K562 (cell line): Measurements from ENCODE around the gene NUP35. TPM values are rescaled to one million over a fixed set of nuclear protein-coding genes. Genes with fewer than 3 reads are reported as not detected.

ENCODE experiments used
- BCL6 ChIP-seq: fragments of 250-450 bp; sonication (Bioruptor Pico); IDR thresholded peaks from 2 replicates; pipeline ENCODE4 v1.4.0; 2020
- E2F6 ChIP-seq, 2 experiments: IDR thresholded peaks; 2 replicates each; pipeline ENCODE4 v1.6.1; 2011; ENCODE audit warnings: borderline replicate concordance in 1 of 2, control low read depth in 1 of 2, low read depth in 1 of 2, low read length in 1 of 2, mild to moderate bottlenecking in 1 of 2, mixed read lengths in 1 of 2, moderate library complexity in 1 of 2; ENCODE audit not compliant: insufficient read depth in 1 of 2, insufficient read length in 1 of 2, poor library complexity in 1 of 2, severe bottlenecking in 1 of 2; ENCODE audit errors: extremely low read depth in 1 of 2
- GTF2B ChIP-seq: IDR thresholded peaks from 2 replicates; pipeline ENCODE4 v1.6.1; 2011; ENCODE audit not compliant: insufficient read length; ENCODE audit errors: extremely low read depth
- HDAC6 ChIP-seq: IDR thresholded peaks from 2 replicates; pipeline ENCODE4 v1.6.1; 2012; ENCODE audit warnings: low read depth, mild to moderate bottlenecking, control low read depth, inconsistent platforms, low read length, moderate library complexity
- ILF3 ChIP-seq: fragments of 450-650 bp; IDR thresholded peaks from 2 replicates; pipeline ENCODE4 v1.6.1; 2018; ENCODE audit warnings: antibody characterized with exemption, mild to moderate bottlenecking, moderate library complexity, borderline replicate concordance
- KLF13 ChIP-seq: fragments of 450-650 bp; IDR thresholded peaks from 2 replicates; pipeline ENCODE4 v1.6.1; 2016; ENCODE audit warnings: missing genetic modification characterization, low read depth, mild to moderate bottlenecking, missing compliant biosample characterization, moderate library complexity, borderline replicate concordance
- MAX ChIP-seq: sonication (generic); formaldehyde crosslinking; IDR thresholded peaks from 2 replicates; pipeline ENCODE4 v1.9.0; 2022; ENCODE audit warnings: mild to moderate bottlenecking, missing genetic modification reagents
- MITF ChIP-seq: IDR thresholded peaks from 2 replicates; pipeline ENCODE4 v1.6.1; 2014; ENCODE audit warnings: antibody characterized with exemption
- MLLT1 ChIP-seq, 2 experiments: fragments of 450-650 bp; IDR thresholded peaks; 2 replicates each; pipeline ENCODE4 v1.6.1; 2016
- PURB ChIP-seq: sonication (generic); formaldehyde crosslinking; IDR thresholded peaks from 2 replicates; pipeline ENCODE4 v1.9.0; 2021; ENCODE audit warnings: low read depth, mild to moderate bottlenecking, missing genetic modification reagents
- RCOR1 ChIP-seq, 2 experiments: IDR thresholded peaks; 2 replicates each; pipeline ENCODE4 v1.6.1; 2012; ENCODE audit warnings: low read depth in 2 of 2, low read length in 2 of 2, borderline replicate concordance in 1 of 2, improper control_type of control experiment in 1 of 2
- STAT6 ChIP-seq: sonication (generic); formaldehyde crosslinking; IDR thresholded peaks from 2 replicates; pipeline ENCODE4 v1.8.1; 2023; ENCODE audit warnings: mild to moderate bottlenecking, missing genetic modification reagents
- THAP12 ChIP-seq: fragments of 250-450 bp; sonication (Bioruptor Pico); IDR thresholded peaks from 2 replicates; pipeline ENCODE4 v1.9.0; 2021; ENCODE audit warnings: mild to moderate bottlenecking, inconsistent platforms
- ZBED1 ChIP-seq: IDR thresholded peaks from 2 replicates; pipeline ENCODE4 v1.6.1; 2014
- polyA plus RNA-seq, 8 experiments: library from polyadenylated mRNA; depleted of rRNA in 4 of 8; stranded (reverse) in 5 of 8; unstranded in 3 of 8; fragments of >200 nt; fragmentation: Nextera tagmentation in 2 of 8; fragmentation: Illumina TruSeq in 1 of 8; extraction: Ambion mirVana in 2 of 8; extraction: Trizol in 1 of 8; gene quantifications; 2 replicates each; pipeline versions ENCODE4 v1.2.1 to v1.2.3, GENCODE V29; 2011 to 2014; ENCODE audit warnings: inconsistent platforms in 1 of 8, missing spikeins in 1 of 8
- total RNA-seq, 7 experiments: library from RNA; depleted of rRNA in 6 of 7; stranded (reverse); fragments of >200 nt in 6 of 7; fragmentation: Illumina TruSeq in 2 of 7; extraction: Trizol in 2 of 7; gene quantifications; 2 replicates each; pipeline versions ENCODE4 v1.2.1 to v1.2.3, GENCODE V29; 2011 to 2021; ENCODE audit warnings: low replicate concordance in 1 of 7

NUP35 gene
- total and polyA plus RNA-seq, 9 of the 15 experiments (the other 6 are each of a cell fraction or from before 2014, with no cell fraction given) = 24.5 to 78.2 (median 51.1) TPM

GRCh38 chr2:183078464-183079138, 45.6 kb upstream of the NUP35 start, which contains the start of gene DUSP19 (continued):
- TF ChIP-seq E2F6 (IDR thresholded peaks at IDR 0.05; ENCODE audit: borderline replicate concordance in 1 of 2, extremely low read depth in 1 of 2, insufficient read depth in 1 of 2, insufficient read length in 1 of 2, low read depth in 1 of 2, low read length in 1 of 2, poor library complexity in 1 of 2, severe bottlenecking in 1 of 2) (peak in 1 of 2 experiments; percentile 72), ILF3 (no peak), MAX (CRISPR knock-in tag) (no peak), RCOR1 (IDR thresholded peaks at IDR 0.05; ENCODE audit: borderline replicate concordance in 1 of 2, low read depth in 2 of 2, low read length in 2 of 2) (peak in 1 of 2 experiments; percentile 91; a peak in 1 of 4 replicates), BCL6 (CRISPR knock-in tag) (no peak), HDAC6 (no peak), KLF13 (tag) (no peak), THAP12 (CRISPR knock-in tag) (no peak), GTF2B (peak; percentile 86), ZBED1 (no peak), MLLT1 (IDR thresholded peaks at IDR 0.05) (peak; percentile 41 to 91; a peak in 3 of 4 replicates), PURB (CRISPR knock-in tag) (no peak), STAT6 (no peak), MITF (no peak)
